Measurements from ENCODE around the gene SP2.

Gene SP2

GRCh38 chr17:47883589-47884426 is 12.2 kb upstream of the SP2 start:
- no peaks in the 10 kb centered on the region for H3K36me3 ChIP-seq (ENCODE audit: control insufficient read depth, insufficient read depth, low read length)
- no peak overlapping the region for H3K4me3 ChIP-seq (ENCODE audit: low read depth, low read length)
- peaks cover 14% of the 10 kb centered on the region for H3K4me1 ChIP-seq (ENCODE audit: control insufficient read depth, insufficient read depth, low read length)
- H3K27me3 ChIP-seq (ENCODE audit: control insufficient read depth, insufficient read depth, low read length) = peaks cover 11% of the 10 kb centered on the region
- H3K9me3 ChIP-seq (ENCODE audit: control insufficient read depth, insufficient read depth, low read length) = no peaks in the 10 kb centered on the region
- H3K9ac ChIP-seq (ENCODE audit: low read depth, low read length) = no peak overlapping the region

GRCh38 chr17:47884427-47884740 is 11.7 kb upstream of the SP2 start:
- Histone ChIP-seq H3K9ac (ENCODE audit: low read depth, low read length) (no peak overlapping the region), H3K27me3 (ENCODE audit: control insufficient read depth, insufficient read depth, low read length) (peaks cover 11% of the 10 kb centered on the region), H3K9me3 (ENCODE audit: control insufficient read depth, insufficient read depth, low read length) (no peaks in the 10 kb centered on the region), H3K4me1 (ENCODE audit: control insufficient read depth, insufficient read depth, low read length) (peaks cover 14% of the 10 kb centered on the region), H3K36me3 (ENCODE audit: control insufficient read depth, insufficient read depth, low read length) (no peaks in the 10 kb centered on the region), H3K4me3 (ENCODE audit: low read depth, low read length) (no peak overlapping the region)

GRCh38 chr17:47884905-47885730 is 10.9 kb upstream of the SP2 start:
- H3K4me3 ChIP-seq (ENCODE audit: low read depth, low read length) = no peak overlapping the region
- no peaks in the 10 kb centered on the region for H3K9me3 ChIP-seq (ENCODE audit: control insufficient read depth, insufficient read depth, low read length)
- no peaks in the 10 kb centered on the region for H3K36me3 ChIP-seq (ENCODE audit: control insufficient read depth, insufficient read depth, low read length)
- H3K9ac ChIP-seq (ENCODE audit: low read depth, low read length) = no peak overlapping the region
- H3K4me1 ChIP-seq (ENCODE audit: control insufficient read depth, insufficient read depth, low read length) = peaks cover 15% of the 10 kb centered on the region
- peaks cover 11% of the 10 kb centered on the region for H3K27me3 ChIP-seq (ENCODE audit: control insufficient read depth, insufficient read depth, low read length)

- H3K27me3 ChIP-seq (ENCODE audit: control insufficient read depth, insufficient read depth, low read length) = peaks cover 2% of the 10 kb centered on the region
- H3K4me1 ChIP-seq (ENCODE audit: control insufficient read depth, insufficient read depth, low read length) = peaks cover 14% of the 10 kb centered on the region
- no peaks in the 10 kb centered on the region for H3K9me3 ChIP-seq (ENCODE audit: control insufficient read depth, insufficient read depth, low read length)
- no peaks in the 10 kb centered on the region for H3K36me3 ChIP-seq (ENCODE audit: control insufficient read depth, insufficient read depth, low read length)
- H3K4me3 ChIP-seq (ENCODE audit: low read depth, low read length) = no peak overlapping the region
- no peak overlapping the region for H3K9ac ChIP-seq (ENCODE audit: low read depth, low read length)
Measured at GRCh38 chr17:47888293-47888692, 7.7 kb upstream of the SP2 start.

- no peak overlapping the region for H3K9ac ChIP-seq (ENCODE audit: low read depth, low read length)
- no peak overlapping the region for H3K4me3 ChIP-seq (ENCODE audit: low read depth, low read length)
- H3K9me3 ChIP-seq (ENCODE audit: control insufficient read depth, insufficient read depth, low read length) = no peaks in the 10 kb centered on the region
- no peaks in the 10 kb centered on the region for H3K27me3 ChIP-seq (ENCODE audit: control insufficient read depth, insufficient read depth, low read length)
- H3K4me1 ChIP-seq (ENCODE audit: control insufficient read depth, insufficient read depth, low read length) = peaks cover 15% of the 10 kb centered on the region
- no peaks in the 10 kb centered on the region for H3K36me3 ChIP-seq (ENCODE audit: control insufficient read depth, insufficient read depth, low read length)
Measured at GRCh38 chr17:47889734-47890529, 6.1 kb upstream of the SP2 start.

GRCh38 chr17:47891545-47892088 is 4.4 kb upstream of the SP2 start:
- Histone ChIP-seq H3K4me3 (ENCODE audit: low read depth, low read length) (no peak overlapping the region), H3K9ac (ENCODE audit: low read depth, low read length) (no peak overlapping the region), H3K4me1 (ENCODE audit: control insufficient read depth, insufficient read depth, low read length) (peaks cover 8% of the 10 kb centered on the region), H3K9me3 (ENCODE audit: control insufficient read depth, insufficient read depth, low read length) (no peaks in the 10 kb centered on the region), H3K27me3 (ENCODE audit: control insufficient read depth, insufficient read depth, low read length) (no peaks in the 10 kb centered on the region), H3K36me3 (ENCODE audit: control insufficient read depth, insufficient read depth, low read length) (no peaks in the 10 kb centered on the region)

- Histone ChIP-seq H3K9me3 (ENCODE audit: control insufficient read depth, insufficient read depth, low read length) (no peaks in the 10 kb centered on the region), H3K36me3 (ENCODE audit: control insufficient read depth, insufficient read depth, low read length) (no peaks in the 10 kb centered on the region), H3K9ac (ENCODE audit: low read depth, low read length) (peak overlapping the region; percentile 90), H3K4me3 (ENCODE audit: low read depth, low read length) (peak overlapping the region; percentile 90), H3K27me3 (ENCODE audit: control insufficient read depth, insufficient read depth, low read length) (no peaks in the 10 kb centered on the region), H3K4me1 (ENCODE audit: control insufficient read depth, insufficient read depth, low read length) (peaks cover 9% of the 10 kb centered on the region)
Measured at GRCh38 chr17:47894498-47895346, 1.3 kb upstream of the SP2 start.

- H3K27me3 ChIP-seq (ENCODE audit: control insufficient read depth, insufficient read depth, low read length) = no peaks in the 10 kb centered on the region
- H3K4me3 ChIP-seq (ENCODE audit: low read depth, low read length) = peak overlapping the region; percentile 90
- peak overlapping the region; percentile 90 for H3K9ac ChIP-seq (ENCODE audit: low read depth, low read length)
- H3K4me1 ChIP-seq (ENCODE audit: control insufficient read depth, insufficient read depth, low read length) = peaks cover 13% of the 10 kb centered on the region
- H3K36me3 ChIP-seq (ENCODE audit: control insufficient read depth, insufficient read depth, low read length) = no peaks in the 10 kb centered on the region
- H3K9me3 ChIP-seq (ENCODE audit: control insufficient read depth, insufficient read depth, low read length) = no peaks in the 10 kb centered on the region
Measured at GRCh38 chr17:47895347-47895855, 635 bp upstream of the SP2 start.

- no peaks in the 10 kb centered on the region for H3K27me3 ChIP-seq (ENCODE audit: control insufficient read depth, insufficient read depth, low read length)
- H3K4me3 ChIP-seq (ENCODE audit: low read depth, low read length) = peak overlapping the region; percentile 73
- no peak overlapping the region for H3K9ac ChIP-seq (ENCODE audit: low read depth, low read length)
- no peaks in the 10 kb centered on the region for H3K9me3 ChIP-seq (ENCODE audit: control insufficient read depth, insufficient read depth, low read length)
- H3K4me1 ChIP-seq (ENCODE audit: control insufficient read depth, insufficient read depth, low read length) = peaks cover 19% of the 10 kb centered on the region
- no peaks in the 10 kb centered on the region for H3K36me3 ChIP-seq (ENCODE audit: control insufficient read depth, insufficient read depth, low read length)
Measured at GRCh38 chr17:47896672-47897490, 845 bp downstream of the SP2 start.

- H3K9me3 ChIP-seq (ENCODE audit: control insufficient read depth, insufficient read depth, low read length) = no peaks in the 10 kb centered on the region
- peaks cover 23% of the 10 kb centered on the region for H3K4me1 ChIP-seq (ENCODE audit: control insufficient read depth, insufficient read depth, low read length)
- no peak overlapping the region for H3K9ac ChIP-seq (ENCODE audit: low read depth, low read length)
- H3K4me3 ChIP-seq (ENCODE audit: low read depth, low read length) = peak overlapping the region; percentile 73
- H3K27me3 ChIP-seq (ENCODE audit: control insufficient read depth, insufficient read depth, low read length) = no peaks in the 10 kb centered on the region
- no peaks in the 10 kb centered on the region for H3K36me3 ChIP-seq (ENCODE audit: control insufficient read depth, insufficient read depth, low read length)
Measured at GRCh38 chr17:47897561-47897960, 1.5 kb downstream of the SP2 start.
